NK-92 treated with Interleukin-12 subunit alpha and Interleukin-12 subunit beta, amount 100 ng/mL, for 24 hours (cell line): ENCODE data around the gene MSX1.

Experiments
- DNase-seq: peaks from one replicate; lab custom pipeline; 2025; lab: John Stamatoyannopoulos, UW

Gene MSX1

DNA sequence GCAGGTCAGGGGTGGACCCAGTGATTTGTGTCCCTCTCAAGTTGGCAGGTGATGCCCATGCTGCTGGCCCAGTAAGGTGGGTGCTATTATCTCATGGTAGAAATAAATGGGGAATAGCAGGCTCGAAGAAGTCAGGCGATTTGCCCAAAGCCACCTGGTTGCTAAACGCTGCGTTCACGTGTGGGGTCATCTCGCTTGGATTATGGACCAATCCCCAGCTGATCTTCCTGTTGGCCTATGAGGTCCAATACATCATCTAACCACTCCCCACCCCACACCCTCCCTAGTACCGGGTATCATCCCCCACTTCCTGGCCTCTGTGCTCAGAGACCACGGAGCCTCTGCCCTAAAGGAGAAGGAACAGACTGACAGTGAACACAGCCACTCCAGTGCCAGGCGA, 18.3 kb upstream of the MSX1 start:
- no peak for DNase-seq

- no peak for DNase-seq
Observed at GRCh38 chr4:4842476-4843441, 16.7 kb upstream of the MSX1 start.

DNA sequence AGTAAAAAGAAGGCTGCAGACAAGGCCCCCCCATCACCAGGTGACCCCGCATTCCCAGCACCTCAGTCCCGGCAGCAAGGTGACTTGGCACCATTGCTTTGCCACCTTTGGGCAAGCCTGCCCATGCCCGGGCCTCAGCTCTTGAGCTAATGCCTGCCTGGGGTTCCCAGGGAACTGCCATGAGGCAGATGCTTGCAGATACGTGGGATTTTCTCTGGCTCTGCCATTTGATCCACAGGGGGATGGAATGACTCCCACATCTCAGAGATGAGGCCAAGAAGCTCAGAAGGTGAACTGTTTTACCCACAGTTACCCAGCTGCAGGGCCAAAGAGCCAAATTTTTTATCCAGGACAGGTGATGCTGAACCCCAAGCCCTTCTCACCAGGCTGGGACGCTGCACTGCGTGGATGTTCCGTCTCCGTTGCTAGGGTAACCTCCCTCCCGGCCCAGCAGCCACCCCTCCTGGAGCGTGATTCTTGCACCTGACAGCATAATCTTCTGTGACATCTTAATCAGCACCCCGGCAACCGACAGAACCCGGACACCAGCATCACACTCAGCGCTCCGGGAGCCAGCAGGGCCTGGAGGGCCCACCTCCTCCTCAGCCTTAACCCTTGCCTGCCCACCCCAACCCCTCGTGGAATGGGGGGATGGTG, 15.7 kb upstream of the MSX1 start:
- no peak for DNase-seq

GRCh38 chr4:4845027-4845426, 14.4 kb upstream of the MSX1 start:
- DNase-seq: no peak

DNA sequence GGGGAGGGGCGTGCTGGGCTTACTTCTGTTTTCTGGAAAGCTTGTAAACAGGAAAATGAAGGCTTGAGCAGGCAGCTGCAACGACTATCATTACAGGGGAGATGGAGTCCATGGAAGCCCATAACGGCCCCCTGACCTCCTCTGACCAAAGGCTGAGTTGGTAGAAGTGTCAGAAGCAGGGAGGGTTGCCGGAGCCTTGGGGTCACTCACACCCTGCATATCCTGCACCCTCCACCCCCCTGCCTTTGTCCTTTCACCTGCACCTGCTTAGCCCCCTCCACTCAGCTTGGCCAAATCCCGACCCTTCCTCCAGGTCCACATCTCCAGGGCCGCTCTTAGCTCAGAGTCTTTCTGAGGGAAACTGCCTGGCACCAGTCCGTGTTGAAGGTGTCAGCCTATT, 12.5 kb upstream of the MSX1 start:
- DNase-seq: no peak

- no peak for DNase-seq
Observed at GRCh38 chr4:4848540-4848939, 10.9 kb upstream of the MSX1 start.

- no peak for DNase-seq
Observed at GRCh38 chr4:4849106-4849505, 10.4 kb upstream of the MSX1 start.

DNA sequence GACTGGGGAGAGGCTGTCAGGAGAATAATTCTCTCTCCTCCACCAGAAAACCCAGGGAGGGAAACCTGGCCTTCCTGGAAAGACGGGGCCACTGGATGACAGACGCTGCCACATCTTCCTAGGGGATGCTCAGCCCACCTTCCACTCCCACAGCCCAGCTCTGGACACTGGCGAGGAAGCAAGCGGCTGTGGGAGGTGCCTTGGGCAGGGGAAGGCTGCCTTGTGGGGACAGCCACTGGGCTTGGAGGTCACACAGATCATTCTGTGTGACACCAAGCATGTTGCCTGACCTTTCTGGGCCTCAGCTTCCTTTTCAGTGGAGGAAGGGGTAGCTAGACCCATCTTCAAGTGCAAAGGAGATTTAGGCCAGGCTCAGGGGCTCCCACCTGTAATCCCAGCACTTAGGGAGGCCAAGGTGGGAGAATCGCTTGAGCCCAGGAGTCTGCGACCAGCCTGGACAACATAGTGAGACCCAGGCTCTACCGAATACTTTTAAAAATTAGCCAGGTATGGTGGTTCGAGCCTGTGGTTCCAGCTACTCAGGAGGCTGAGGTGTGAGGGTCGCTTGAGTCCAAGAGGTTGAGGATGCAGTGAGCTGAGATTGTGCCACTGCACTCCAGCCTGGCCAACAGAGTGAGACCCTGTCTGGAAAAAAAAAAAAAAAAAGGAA, 9.8 kb upstream of the MSX1 start:
- DNase-seq: no peak

- DNase-seq: no peak
Observed at GRCh38 chr4:4851081-4851480, 8.4 kb upstream of the MSX1 start.

GRCh38 chr4:4851906-4852305, 7.6 kb upstream of the MSX1 start:
- no peak for DNase-seq

GRCh38 chr4:4852591-4853362, 6.7 kb upstream of the MSX1 start:
- DNase-seq: no peak

DNA sequence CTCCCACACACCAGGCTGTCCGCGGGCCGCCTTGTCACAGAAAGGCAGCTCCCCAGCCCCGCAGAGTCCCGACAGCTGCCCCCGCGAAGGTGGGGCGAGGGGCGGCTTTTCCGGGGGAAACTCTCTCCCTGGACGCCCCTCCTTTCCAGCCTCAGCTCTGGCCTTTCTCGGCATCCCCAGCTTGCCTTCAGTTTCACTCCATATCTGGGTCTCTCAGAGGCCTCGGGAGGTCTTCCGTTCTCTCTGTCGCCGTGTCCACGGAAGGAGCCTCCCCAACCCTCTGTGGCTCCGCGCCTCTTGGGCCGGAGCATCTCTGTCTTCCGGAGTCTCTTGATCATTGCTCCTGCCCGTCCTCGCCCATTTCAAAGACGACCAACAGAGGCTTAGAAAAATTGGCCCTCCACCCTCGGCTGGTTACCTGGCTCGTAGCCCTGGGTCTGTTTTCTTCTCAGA, 6.1 kb upstream of the MSX1 start:
- no peak for DNase-seq

GRCh38 chr4:4853921-4854648, 5.4 kb upstream of the MSX1 start:
- DNase-seq: no peak

DNA sequence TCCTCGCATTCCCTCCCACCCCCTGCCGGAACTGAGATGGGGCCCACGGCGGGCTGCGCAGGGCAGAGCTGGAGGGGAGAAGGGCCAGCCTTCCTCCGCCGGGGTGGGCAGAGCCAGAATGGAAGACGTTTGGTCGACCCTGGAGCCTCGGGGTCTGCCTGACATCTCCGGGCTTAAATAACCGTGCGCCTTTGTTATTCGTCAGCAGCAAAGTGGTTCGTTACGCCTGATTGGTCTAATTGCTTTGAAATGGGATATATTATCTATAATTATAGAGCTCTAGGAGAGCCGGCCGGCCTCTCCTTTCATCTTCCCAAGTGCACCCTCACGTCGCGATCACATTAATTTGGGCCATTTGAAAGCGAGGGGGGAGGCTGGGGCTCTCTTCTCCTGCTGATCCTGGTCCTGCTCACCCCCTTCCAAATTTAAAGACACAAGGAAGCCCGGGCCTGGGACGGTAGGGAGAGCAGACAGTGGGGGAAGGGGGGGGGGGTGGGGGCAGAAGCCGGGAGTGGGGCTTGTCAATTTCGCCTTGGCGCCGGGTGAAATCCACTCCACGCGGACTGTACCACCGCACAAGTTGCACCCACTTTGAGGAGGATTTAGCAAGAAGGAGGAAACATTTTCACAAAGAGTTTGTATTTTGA, 4.7 kb upstream of the MSX1 start:
- DNase-seq: no peak

DNA sequence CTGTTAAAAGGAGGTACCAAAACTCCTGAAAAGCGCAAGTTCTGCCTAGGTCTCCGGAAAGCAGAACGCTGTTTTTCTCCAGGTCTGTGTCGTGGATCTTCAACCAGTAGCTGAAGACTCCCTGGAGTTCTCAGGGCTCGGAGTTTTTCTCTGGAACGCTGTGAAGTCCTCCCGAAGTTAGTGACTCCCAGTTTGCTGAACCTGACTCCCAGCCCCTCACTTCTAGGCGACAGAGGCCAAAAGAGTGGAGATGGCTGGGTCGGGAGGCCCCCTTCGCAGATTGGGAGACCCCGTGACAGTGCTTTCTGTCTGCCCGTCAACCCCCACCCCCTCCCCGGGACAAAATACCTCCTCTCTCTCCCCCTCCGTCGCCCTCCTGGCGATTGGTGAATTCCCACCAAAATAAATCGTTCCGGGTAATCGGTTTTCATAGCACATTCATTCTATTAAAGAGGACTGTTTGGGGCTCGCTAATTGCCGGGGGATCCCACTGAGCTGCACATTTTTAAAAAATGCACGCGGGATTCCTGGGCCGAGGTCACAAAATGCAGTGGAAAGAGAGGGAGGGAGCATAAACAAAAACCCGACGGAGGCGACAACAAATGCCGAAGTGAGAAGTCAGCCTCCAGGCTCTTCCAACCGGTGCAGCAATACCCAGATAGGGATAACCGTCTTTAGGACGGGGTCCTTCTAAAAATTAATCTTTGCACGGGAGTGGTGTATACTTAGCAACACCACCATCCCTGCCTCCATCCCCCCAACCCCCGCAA, 4.0 kb upstream of the MSX1 start:
- DNase-seq: no peak

DNA sequence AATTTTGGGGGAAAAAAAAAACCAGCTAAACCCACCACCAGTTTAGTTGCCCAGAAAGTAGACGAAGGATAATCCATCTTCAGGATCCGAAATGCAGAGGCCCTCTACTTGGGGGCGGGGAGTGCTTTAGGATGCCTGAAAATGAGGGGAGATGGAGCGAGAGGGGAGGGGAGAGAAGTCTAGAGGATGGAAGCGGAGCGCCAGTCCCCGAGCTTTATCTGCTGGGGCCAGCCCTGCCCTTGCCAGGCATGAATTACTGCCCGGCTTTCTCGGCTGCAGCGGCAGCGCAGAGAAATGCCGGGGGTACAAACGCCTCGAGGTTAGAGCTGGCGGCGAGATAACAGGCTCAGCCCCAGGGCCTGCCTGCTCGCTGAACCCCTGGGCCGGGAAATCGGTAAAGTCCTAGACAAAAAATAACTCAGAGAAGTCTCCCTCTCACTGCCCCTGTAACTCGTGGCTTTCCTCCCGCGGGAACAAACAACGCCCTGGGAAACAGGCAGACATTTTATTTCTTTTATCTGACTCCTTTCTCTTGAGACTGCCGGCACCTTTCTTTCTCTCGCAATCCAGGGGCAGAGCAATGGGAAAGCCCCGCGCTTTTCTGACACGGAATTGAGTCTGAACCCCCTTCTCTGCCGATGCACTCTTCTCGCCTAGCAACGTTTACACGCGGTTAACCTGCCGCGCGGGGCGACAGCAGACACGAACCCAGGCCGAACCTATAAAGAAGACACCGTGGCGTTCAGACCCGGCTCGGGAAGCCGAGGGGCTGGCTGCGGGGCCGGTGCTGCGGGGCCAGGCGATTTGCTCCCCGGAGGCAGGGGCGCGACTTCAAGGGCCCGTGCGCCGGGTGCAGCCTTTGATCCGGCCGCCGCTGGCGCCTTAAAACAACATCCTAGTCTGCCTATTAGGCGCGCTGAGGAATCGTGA, 3.1 kb upstream of the MSX1 start:
- no peak for DNase-seq

DNA sequence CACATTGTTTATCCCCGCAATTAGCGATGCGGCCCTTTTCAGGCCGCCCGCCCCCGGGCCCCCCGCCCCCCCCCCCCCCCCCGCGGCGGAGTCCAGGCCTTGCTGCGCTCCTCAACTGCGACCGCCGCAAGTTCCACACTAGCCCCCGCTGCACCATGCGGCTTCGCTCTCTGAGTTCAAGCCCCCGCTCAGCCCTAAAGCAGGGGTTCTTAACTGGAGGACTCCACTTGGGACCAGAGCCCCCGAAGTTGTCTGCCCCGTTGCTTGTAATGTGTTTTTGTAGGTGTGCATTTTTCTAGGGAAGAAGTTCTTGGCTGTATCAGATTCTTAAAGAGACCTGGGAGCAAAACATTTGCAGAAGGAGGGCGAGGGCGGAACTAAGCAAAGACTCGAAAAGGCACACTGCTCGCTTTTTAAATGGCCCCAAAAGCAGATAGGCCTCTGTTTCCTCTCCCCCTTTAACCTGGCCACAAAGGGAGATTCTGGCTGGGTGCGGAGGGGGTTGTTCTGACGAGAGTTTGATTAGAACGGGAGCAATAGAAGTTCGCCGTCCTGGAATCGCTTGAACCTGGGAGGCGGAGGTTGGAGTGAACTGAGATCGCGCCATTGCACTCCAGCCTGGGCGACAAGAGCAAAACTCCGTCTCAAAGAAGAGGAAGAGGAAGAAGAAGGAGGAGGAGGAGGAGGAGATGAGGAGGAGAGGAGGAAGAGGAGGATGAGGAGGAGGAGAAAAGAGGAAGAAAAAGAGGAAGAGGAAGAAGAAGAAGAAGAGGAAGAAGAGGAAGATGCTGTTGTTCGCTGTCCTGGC, 2.3 kb upstream of the MSX1 start:
- DNase-seq: no peak
